Measurements from ENCODE around the gene ESYT1.

DNA sequence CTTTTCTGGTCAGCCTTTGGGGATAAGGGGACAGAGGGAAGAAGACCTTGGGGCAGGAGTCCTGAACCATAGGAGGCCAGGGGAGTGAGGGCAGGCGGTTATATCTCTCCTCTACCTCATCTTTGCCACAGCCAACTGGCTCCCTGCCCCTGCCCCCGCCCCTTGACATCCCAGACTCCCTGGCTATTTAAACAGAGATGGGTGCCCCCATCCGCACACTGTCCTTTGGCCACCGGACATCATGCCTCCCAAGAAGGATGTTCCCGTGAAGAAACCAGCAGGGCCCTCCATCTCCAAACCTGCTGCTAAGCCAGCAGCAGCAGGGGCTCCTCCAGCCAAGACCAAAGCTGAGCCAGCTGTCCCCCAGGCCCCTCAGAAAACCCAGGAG lies 25.6 kb downstream of the ESYT1 start:
- TF ChIP-seq, protein P1, sequence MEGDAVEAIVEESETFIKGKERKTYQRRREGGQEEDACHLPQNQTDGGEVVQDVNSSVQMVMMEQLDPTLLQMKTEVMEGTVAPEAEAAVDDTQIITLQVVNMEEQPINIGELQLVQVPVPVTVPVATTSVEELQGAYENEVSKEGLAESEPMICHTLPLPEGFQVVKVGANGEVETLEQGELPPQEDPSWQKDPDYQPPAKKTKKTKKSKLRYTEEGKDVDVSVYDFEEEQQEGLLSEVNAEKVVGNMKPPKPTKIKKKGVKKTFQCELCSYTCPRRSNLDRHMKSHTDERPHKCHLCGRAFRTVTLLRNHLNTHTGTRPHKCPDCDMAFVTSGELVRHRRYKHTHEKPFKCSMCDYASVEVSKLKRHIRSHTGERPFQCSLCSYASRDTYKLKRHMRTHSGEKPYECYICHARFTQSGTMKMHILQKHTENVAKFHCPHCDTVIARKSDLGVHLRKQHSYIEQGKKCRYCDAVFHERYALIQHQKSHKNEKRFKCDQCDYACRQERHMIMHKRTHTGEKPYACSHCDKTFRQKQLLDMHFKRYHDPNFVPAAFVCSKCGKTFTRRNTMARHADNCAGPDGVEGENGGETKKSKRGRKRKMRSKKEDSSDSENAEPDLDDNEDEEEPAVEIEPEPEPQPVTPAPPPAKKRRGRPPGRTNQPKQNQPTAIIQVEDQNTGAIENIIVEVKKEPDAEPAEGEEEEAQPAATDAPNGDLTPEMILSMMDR (IDR thresholded peaks at IDR 0.05) = no peak
- TF ChIP-seq POLR2AphosphoS5 (IDR thresholded peaks at IDR 0.05) = no peak
- TF ChIP-seq EP300 (IDR thresholded peaks at IDR 0.05) = no peak
- TF ChIP-seq POLR2A (IDR thresholded peaks at IDR 0.05) = no peak
